GM23248 (cell line): ENCODE data around the gene ARHGAP10.

Experiments
- EZH2 ChIP-seq: fragments of 200-600 bp; sonication (generic); IDR thresholded peaks from 2 replicates; pipeline ENCODE4 v1.6.1; 2018; ENCODE audit warnings: antibody characterized with exemption, mild to moderate bottlenecking; ENCODE audit not compliant: insufficient read depth, poor library complexity, severe bottlenecking
- EZH2phosphoT487 ChIP-seq: fragments of 200-600 bp; sonication (generic); IDR thresholded peaks from 2 replicates; pipeline ENCODE4 v1.6.1; 2018; ENCODE audit warnings: antibody characterized with exemption, moderate library complexity, mild to moderate bottlenecking, low read depth; ENCODE audit not compliant: insufficient read depth

GRCh38 chr4:147808447-147808846, 76.6 kb downstream of the ARHGAP10 start:
- TF ChIP-seq EZH2 (no peak), EZH2phosphoT487 (no peak)
